NCI-H146 (cell line): ENCODE measurements around the gene C13orf46.

Experiments
- DNase-seq: peaks from one replicate; lab custom pipeline; 2025; lab: John Stamatoyannopoulos, UW

The C13orf46 gene

GRCh38 chr13:114009590-114010400 lies 35.9 kb upstream of the C13orf46 start:
- DNase-seq = no peak

GRCh38 chr13:114008964-114009589 lies 35.2 kb upstream of the C13orf46 start:
- DNase-seq = no peak

DNA sequence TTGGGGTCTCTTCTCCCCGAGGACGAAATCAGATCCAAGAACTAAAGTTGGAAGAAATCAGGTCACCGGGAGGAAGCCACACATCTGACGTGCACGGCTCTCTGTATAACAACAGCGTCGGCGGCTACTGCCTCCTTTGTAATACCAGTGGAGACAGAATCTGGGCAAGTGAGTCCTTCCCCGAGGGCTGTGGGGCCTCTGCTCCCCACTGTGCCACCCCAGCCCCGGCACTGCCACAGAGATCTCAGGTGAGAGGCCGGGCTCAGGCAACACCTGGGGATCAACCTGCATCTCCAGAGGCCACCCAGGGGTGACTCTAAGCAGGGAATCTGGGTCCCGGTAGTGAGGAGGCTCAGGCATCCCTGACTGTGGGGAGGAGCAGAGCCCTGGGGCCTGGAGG lies 33.7 kb upstream of the C13orf46 start:
- no peak for DNase-seq

GRCh38 chr13:114005206-114005724 lies 31.4 kb upstream of the C13orf46 start:
- no peak for DNase-seq

DNA sequence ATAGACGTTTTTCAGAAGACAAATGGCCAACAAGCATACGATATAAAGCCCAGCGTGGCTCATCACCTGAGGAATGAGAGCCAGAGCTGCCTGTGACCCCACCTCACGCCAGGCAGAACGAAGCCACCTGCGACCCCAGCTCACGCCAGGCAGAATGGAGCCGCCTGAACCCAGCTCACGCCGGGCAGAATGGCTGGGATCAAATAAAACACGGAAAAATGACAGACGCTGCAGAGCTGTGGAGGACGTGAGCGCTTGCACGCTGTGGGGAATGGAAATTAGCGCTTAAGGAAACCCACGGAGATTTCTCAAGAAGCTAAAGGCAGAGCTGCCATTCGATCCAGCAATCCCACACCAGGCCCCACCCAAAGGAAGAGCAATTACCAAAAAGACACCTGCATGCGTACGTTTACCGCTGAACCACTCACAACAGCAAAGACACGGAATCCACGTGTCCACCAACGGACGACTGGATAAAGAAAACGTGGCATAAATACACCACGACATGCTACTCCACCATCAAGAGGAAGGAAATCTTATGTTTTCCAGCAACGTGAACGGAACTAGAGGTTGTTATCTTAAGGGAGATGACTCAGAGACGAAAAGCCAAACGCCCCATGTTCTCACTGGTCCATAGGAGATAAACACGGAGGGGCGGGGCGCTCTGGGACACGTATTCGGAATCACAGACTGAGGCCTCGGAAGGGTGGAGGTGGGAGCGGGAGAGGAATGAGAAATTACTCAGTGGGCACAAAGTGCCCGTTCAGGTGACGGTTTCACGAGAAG lies 30.7 kb upstream of the C13orf46 start:
- DNase-seq = no peak

GRCh38 chr13:114002771-114003321 lies 29.0 kb upstream of the C13orf46 start:
- no peak for DNase-seq

DNA sequence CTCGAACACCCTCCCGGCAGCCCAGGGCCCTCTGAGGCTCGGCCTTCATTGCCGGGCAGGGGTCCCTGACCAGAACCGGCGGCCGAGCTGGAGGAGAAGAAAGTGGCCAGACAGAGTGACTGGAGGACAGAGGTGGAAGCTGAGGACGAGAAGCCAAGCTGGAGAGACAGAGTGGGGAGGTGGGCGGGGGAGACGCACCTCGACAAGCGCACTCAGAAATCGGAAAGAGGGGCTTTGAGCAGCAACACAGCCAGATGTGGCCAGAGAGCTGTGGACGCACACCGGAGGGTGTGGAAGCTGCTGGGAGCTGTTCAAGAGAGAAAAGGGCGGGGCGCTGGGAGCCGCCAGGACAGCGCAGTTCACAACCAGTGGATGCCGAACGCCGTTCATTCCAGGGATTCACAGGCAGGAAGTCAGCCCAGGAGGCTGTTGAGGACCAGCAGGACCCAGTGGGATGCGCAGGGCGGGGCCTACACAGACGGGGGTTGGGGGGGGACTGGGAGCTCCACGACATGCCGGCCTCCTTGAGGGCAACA lies 28.2 kb upstream of the C13orf46 start:
- no peak for DNase-seq

- no peak for DNase-seq
Measured at GRCh38 chr13:114001331-114002008, 27.6 kb upstream of the C13orf46 start.

- no peak for DNase-seq
Measured at GRCh38 chr13:114000151-114001040, 26.5 kb upstream of the C13orf46 start.

DNA sequence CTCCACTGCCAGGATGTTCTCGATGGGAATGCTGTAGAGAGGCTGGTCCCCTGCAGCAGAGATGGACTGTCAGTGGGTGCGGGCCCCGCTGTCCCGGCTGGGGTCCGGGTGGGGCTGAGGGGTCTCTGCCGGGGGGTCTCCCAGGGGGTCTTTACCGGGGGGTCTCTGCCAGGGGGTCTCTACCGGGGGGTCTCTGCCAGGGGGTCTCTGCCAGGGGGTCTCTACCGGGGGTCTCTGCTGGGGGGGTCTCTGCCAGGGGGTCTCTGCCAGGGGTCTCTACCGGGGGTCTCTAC lies 25.7 kb upstream of the C13orf46 start:
- no peak for DNase-seq

- DNase-seq = no peak
Measured at GRCh38 chr13:113998781-113999617, 25.1 kb upstream of the C13orf46 start.

- no peak for DNase-seq
Measured at GRCh38 chr13:113997845-113998751, 24.2 kb upstream of the C13orf46 start.

- DNase-seq = no peak
Measured at GRCh38 chr13:113996912-113997745, 23.3 kb upstream of the C13orf46 start.

DNA sequence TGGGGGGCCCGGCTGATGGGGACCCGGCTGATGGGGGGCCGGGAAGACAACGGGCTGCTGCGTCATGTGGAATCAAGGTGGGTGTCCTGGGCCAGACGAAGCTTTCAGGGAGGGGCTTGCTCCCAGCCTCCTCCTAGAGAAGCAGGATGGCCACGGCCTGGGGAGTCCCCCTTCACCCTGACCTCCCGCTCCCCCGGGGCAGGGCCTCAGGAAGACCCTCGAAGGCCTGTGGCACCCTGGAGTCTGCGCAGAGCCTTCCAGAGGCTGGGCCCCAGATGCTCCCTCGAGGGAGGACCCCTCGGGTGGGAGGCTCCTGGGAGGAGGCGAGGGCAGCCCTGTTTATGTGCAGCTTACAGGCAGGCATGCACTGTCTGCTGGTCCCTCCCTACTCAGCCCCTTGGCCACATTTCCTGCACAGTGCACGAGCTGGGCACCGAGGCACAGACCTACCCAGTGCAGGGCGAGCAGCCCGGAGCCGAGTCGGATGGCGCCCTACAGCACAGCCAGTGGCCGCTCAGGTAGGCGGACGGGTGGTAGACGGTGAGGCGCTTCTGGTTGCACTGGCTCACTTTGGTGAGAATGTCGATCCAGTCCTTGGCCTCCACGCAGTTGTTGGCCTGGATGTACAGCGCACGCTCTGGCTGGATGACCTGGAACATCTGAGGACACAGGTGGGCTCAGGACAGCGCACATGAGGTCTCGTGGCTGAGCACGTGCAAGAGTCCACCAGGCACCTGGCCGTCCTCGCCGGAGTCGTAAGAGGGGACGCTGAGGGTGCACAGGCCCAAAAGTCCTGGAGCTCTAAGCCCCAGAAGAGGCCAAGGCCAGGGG lies 22.4 kb upstream of the C13orf46 start:
- DNase-seq = no peak

GRCh38 chr13:113995051-113995601 lies 21.2 kb upstream of the C13orf46 start:
- DNase-seq = no peak

- no peak for DNase-seq
Measured at GRCh38 chr13:113992276-113993005, 18.6 kb upstream of the C13orf46 start.
